Keratinocyte (primary cell): ENCODE data around the gene RCSD1.

ENCODE experiments used
- EZH2 ChIP-seq: IDR thresholded peaks from one replicate; pipeline ENCODE4 v1.6.1; 2012; ENCODE audit warnings: inconsistent platforms, mild to moderate bottlenecking, low read length, moderate library complexity
- TF ChIP-seq, protein P1 (sequence below), 3 experiments: IDR thresholded peaks in 1 of 3; conservative IDR thresholded peaks in 1 of 3; optimal IDR thresholded peaks in 1 of 3; 2 replicates in 2 of 3; 3 replicates in 1 of 3; pipeline versions ENCODE3 to v1.5.1; 2011; ENCODE audit warnings: low read length in 3 of 3, mild to moderate bottlenecking in 3 of 3, moderate library complexity in 2 of 3, control low read depth in 1 of 3, inconsistent platforms in 1 of 3; ENCODE audit not compliant: insufficient read depth in 2 of 3; ENCODE audit errors: extremely low read depth in 1 of 3

DNA sequence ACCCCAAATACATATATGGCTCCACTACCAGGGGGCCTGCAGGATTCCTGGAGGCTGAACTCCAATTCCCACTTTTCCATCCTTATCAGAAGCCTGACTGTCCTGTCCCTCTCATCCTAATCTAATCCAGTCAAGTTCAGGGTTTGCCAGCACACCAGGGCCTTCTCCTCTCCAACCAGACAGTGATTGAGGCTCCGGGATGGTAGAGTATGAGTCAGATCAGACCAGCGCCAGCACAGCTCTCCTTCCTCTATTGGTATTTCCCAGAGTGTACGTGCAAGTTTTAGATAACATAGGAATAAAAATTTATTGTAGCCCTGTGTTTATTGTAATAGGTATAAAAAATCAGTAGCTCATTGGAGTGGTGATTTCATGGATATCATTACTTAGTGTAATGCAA is 24.5 kb upstream of the RCSD1 start:
- TF ChIP-seq, protein P1, sequence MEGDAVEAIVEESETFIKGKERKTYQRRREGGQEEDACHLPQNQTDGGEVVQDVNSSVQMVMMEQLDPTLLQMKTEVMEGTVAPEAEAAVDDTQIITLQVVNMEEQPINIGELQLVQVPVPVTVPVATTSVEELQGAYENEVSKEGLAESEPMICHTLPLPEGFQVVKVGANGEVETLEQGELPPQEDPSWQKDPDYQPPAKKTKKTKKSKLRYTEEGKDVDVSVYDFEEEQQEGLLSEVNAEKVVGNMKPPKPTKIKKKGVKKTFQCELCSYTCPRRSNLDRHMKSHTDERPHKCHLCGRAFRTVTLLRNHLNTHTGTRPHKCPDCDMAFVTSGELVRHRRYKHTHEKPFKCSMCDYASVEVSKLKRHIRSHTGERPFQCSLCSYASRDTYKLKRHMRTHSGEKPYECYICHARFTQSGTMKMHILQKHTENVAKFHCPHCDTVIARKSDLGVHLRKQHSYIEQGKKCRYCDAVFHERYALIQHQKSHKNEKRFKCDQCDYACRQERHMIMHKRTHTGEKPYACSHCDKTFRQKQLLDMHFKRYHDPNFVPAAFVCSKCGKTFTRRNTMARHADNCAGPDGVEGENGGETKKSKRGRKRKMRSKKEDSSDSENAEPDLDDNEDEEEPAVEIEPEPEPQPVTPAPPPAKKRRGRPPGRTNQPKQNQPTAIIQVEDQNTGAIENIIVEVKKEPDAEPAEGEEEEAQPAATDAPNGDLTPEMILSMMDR (optimal IDR thresholded peaks at IDR 0.05 in 1 of 3, IDR thresholded peaks at IDR 0.05 in 1 of 3, conservative IDR thresholded peaks at IDR 0.05 in 1 of 3; ENCODE audit: extremely low read depth in 1 of 3, insufficient read depth in 2 of 3, low read length in 3 of 3), result no peak
- no peak for TF ChIP-seq EZH2
